Measurements from ENCODE around the gene UNC119B.

UNC119B gene

DNA sequence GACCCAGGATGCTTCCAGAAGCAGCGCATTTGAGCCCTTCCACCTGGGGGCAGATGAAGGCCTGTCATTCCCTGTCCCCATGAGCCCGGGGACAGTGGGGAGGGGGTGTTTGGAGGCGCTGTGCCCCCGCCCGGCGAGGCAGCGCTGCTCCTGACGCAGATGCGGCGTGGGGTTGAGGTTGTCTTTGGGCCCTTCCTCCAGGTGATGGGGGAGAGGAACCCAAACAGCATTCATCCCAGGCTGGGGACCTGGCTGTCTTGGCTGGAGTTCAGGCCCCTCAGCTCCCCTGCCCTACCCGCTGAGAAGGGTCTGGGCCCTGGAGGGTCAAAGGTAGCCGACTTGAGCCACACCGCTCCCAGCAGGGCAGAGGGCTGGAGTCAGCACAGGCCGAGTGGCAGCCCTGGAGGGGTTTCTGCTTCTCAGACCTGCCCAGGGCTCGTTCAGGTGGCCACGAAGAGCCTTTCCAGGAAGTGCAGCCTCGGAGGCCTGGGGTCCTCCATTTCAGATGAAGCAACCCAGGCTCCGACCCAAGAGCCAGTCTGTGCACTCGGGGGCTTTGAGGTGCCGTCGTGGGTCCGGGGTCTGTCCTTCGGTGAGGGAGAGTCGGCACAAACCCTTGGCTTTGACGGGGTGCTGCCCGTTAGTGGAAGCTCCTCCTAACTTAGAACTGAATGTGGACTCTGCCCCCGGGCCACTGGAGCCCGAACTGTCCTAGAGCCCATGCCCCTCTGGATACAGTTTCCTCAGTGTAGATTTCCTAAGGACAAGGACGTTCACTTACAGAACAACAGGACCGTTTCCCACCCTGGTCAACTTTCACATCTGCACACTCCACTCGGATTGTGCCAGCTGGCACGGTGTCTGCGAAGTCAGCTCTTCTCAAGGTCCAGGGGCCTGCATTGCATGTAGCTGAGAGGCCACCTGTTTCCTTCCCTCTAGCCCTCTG is 31.5 kb downstream of the UNC119B start:
- FAIRE-seq = no peak

DNA sequence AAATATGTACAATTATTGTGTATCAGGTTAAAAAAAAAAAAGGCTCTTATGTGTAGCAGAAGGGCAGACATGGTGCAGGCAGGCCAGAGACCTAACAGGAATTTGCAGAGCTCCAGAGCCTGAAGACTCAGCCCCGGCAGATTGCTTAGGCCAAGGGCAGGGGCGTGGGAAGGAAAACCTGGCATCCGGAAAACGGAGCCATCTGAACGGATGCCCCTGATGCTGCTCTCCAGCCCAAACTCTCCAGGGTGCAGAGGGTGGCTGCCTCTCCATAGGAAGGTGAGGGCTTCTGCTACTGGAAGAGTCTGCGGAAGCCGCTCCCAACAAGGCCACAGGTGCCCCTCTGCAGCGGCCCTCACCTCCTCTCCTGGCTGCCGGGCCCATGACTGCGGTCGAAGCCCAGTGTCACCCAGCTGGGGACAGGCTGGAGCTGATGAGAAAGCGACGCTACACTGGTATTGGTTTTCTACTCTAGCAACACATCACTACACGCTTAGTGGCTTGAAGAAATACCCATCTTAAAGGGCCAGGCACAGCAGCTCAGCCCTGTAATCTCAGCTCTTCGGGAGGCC is 34.8 kb downstream of the UNC119B start:
- FAIRE-seq = no peak

DNA sequence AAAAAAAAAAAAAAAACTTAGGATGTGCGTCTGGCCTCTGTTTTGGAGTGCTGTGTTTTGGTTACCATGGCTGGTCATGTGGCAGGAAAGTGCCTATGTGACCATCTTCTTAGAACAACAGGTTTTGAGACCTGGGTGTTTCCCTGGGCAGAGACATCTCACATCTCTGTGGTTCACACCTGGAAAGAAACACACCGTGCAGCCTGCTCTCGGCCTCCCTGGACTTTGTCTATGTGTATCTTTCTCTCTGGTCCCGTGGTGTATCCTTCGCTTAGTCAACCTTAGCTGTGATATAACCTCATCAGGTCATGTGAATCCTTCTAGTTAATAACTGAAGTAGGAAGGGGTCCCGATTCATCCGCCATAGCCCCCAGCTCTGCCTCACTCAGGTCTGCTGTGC is 38.0 kb downstream of the UNC119B start:
- no peak for FAIRE-seq

DNA sequence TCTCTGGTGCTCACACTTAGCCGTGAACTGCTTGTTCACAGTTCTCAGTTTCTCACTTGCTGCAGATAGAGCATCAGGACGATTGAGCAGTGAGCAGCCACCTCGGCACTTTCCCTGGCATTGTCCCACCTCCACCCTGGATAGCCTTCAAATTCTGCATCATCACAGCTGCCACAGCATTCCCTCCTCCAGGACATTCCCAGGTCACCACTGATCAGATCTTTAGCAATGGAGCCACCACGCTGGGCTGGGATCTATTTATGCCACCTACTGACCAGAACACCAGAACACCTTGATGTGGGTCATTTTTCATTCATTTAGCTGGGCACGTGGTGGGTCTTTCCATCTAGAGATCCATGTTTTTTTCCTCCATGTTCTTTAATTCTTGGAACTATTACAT is 39.0 kb downstream of the UNC119B start:
- no peak for FAIRE-seq

DNA sequence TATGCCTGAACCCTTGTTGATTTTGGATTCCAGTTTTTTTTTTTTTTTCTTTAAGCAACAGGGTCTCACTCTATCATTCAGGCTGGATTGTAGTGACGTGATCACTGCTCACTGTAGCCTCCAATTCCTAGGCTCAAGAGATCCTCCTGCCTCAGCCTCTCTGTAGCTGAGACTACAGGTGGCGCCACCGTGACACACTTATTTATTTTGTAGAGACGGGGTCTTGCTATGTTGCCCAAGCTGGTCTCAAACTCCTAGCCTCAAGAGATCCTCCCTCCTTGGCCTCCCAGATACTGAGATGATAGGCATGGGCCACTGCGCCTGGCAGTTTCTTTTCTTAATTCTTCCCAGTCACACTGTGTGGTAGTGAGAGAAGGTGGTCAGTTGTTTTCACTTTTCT is 40.5 kb downstream of the UNC119B start:
- no peak for FAIRE-seq

DNA sequence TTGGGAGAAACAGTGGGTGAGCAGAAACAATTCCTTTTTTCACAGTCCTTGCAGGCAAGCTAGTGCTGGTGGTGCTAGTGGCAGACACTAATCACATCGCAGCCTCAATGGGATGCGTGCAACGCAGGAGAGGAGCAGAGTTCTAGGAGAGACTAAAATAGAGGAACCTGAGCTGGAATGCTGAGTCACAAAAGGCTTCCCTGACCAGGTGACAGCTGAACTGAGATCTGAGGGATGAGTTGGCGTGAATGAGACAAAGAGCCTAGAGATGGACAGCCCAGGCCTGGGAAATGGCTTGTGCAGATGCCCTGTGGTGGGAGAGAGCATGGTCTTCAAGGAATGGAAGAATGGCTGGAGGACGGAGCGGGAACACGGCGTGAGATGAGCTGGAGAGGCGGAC is 41.1 kb downstream of the UNC119B start:
- FAIRE-seq = no peak

DNA sequence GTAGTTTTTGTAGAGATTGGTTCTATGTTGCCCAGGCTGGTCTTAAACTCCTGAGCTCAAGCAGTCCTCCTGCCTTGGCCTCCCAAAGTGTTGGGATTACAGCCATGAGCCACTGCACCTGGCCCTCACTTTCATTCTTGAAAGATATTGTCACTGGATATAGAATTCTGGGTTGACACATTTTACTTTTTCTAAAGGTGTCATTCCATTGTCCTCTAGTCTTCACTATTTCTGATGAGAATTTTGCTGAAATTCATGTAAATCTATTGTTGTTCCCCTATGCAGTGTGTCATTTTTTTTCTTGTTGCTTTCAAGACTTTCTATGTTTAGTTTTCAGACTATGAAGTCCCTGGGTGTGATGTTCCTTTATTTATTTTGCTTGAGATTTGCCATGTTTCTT is 44.5 kb downstream of the UNC119B start:
- FAIRE-seq = no peak

DNA sequence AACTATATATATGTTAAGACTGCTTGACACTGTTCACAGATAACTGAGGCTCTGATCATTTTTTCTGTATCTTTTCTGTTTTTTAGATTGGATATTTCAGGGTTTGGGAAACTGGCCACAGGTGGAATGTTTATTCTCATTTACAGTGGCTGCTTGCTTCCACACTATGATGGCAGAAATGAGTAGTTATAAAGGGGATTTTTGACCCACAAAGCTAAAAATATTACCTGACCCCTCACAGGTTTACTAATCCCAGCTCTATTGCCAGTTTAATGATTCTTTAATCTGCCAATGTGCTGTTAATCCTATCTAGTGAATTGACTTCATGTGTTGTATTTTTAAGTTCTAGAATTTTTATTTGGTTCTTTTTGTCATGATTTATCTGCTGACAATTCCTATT is 45.0 kb downstream of the UNC119B start:
- FAIRE-seq = no peak

DNA sequence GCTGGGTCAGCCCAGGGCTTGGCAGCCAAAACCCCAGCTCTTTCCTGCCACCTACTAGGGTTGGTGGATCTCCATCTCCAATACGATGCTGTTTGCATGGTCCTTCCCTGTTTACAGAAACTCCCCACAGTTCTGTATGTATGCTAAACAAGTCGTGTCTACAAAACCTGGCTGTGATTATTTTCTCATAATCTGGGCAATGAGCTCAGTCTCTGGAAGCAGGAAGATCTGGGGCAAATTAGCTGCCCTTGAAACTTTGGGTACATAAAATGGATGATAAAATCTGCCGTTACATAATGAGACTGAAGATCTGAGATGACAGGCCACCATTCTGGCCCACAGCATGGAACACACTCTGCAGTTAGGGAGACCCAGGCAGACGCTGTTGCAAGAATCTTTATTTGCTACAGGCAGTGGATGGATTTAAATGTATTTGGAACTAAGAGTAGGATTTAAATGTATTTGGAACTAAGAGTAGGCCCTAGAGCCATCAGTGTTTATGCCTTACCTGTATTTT is 47.0 kb downstream of the UNC119B start:
- no peak for FAIRE-seq

DNA sequence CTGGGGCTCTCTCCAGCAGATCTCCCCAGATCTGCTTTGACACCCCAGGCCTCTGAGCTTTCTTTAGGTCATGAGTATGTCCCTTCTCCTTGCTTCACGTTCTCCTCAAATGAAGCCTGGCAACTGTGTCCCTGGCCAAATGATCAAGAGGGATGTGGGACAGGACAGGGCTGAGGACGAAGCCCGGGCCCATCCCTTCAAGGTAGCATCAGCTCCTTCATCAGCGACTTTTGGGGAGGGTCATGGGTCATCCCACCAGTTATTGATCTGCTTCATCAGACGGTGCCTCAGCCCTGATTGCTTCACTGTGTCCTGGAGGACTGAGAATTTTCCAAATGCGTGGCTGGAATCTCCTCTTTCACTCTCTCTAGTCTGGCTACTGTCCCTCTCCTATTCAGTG is 47.7 kb downstream of the UNC119B start:
- no peak for FAIRE-seq

DNA sequence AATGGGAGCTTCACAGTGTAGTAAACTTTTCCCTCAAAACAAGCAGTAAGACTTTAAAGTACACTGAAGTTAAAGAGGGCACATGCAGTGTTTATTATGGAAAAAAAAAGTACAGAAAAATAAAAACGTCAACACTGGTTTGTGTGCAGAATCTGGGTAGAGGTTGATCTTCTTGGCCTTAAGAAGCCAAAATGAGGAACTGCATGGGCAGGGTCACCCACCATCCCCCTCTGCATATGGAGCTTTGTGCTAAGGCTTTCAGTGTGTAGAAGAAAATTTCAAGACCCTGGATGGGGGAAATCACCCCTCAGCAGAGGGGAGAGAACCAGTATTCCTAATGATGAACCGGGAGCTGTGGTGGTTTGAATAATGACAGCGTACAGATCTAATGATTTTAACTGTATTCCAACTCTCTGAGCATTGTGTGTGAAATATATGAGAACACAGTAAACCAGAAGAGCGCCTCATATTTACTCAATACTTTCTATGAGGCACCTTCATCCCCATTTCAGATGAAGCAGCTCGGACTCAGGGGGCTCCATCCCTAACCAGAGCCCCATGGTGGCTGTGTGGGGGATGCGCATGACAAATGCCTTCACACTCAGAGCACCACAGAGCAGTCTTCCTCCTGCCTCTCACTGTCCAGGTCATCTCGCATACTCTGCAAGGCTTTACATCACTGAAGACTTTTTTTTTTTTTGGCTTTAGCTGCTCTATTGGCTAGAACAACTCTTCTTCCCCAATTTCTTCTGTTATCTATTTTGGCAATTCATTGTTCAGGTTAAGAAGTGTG is 48.7 kb downstream of the UNC119B start:
- FAIRE-seq = no peak

DNA sequence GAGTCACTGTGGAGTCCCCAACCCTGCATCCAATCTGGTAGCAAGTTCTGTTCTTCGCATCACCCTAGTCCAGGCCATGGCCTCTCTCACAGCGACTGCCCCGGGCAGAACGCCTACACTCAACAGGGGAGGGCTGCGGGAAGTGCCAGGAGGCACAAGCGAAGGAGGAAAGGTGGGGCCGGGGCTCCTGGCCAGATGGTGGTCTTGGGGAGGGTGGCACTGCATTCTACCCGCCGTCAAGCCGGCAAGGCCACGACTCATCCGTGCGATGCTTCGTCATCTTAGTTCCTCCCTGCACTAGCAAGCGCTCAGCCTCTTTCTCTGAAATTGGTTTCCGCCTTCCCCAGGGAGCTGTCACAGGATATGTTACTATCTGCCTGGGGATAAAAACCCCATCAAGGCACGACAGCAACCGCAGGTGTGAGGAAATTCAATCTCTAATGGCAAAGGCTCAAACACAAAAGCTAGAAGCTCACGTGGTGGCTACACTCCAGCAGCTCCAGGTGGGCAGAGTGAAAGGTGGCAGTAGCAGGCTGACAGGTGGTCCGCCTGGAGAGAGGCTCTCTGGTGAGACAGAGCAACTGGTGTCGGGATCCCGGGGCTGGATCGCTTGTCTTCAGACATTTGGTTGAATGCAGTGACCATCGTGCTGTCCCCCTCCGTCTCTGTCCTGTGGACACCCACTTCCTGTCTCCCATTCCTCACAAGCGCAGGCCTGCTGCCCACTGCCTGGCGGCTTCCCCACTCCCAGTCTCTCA is 49.5 kb downstream of the UNC119B start:
- FAIRE-seq = no peak

DNA sequence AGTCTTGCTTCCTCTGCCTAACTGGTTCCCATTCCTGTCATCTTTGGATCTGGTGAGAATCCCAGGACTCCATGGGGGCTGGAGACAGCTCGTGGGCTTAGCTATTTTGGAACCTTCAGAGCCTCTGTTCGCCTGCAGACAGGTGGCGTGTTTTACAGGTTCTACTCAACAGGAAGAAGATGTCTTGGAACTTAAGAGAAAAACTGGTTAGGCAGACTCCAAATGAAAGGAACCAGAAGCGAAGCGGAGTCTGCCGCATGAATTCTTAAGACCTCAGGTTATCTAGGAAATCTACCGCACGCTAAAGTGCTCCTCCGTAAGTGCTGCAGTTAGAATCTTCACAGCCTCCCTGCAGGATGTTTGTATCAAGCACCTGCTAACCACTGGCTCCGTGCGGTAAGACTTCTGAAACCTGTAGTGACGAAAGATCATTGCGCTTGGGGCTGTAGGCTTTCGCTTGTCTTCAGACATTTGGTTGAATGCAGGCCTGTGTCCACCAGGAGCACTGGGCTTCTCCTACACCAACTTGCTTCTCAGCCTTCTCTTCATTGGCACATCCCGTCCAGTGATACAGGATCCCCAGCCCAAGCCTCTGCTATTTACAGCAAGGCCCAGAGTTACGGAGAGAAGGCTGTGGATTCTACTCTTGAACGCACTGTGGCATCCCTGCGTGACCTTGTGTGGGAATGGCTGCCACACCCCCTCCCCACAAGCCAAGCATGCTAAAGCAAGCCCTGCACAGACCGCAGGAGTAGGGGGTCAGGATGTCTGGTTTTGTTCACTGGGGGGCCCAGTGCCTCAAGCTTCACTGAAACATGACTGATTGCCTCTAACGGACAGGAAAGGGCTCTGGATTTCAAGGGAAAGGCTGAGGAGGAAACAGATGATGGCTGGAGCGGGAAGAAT is 50.3 kb downstream of the UNC119B start:
- no peak for FAIRE-seq

DNA sequence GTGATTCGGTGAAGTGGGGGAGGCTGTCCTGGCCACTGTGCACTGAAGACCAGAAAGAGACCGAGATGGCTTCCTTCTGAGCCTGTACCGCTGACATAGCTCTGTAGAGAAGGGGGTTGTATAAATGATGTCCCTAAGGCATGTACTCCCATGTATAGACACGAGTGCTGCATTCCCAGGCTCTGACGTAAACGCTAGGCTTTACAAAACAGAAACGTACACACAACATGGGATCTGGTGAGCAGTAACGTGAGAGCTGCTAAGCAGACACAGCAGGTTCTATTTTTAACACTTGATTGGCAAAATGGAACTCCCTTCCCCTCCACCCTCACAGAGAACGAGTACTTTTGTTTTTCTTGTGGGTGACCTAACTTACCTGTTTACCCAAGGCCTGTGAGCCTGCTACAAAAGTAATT is 51.3 kb downstream of the UNC119B start:
- no peak for FAIRE-seq

DNA sequence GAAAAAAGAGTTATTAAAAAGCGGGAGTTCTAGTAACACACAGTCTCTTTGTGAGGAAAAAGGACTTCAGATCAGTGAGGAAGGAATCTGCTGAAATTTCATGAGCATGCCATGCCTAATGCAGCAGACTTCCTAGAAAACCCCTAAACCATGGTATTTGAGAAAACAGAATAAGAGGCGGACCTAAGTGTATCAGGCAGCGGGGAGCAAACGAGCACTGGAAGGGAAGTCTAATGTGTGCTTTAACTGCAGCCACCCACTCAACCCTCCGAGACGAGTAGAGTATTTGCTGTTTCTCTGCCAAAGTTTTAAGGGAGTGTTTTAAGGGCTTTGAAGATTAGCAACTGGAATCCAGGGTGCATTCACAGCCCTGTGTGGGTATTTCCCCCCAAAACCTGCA is 51.8 kb downstream of the UNC119B start:
- no peak for FAIRE-seq

DNA sequence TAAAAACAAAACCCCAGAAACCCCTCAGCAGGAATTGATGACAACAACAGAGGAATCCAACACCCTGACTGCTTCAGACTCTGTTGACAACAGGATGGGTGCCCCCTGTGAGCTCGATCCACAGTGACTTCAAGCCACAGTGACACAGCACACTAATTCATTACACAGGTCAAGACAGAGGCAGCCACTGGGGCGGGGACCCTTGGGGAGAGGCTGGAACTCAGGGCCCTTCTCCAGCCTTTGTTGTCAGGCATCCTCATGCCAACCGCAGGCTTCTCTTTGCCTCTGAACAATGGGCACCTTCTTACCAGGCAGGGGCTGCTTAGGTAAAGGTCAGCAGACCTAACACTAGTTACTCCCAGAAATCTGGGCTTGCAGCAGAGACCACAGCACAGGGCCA is 53.0 kb downstream of the UNC119B start:
- no peak for FAIRE-seq

DNA sequence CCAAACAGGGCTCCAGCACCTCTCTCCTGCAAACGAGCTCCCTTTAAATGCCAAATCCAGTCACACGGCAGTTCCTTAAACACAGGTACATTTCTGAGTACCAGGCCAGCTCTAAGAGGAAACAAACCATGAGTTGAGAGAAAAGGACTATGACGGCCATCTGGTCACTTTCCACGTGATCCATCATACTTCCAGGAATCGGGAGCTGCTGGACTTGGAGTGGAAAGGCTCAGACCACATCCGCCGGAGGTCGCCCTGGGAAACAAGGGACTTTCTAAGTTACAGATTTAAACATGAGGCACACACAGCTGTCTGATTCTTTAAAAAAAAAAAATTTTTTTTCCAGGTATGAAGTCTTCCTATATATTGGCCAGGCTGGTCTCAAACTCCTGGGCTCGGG is 54.6 kb downstream of the UNC119B start:
- no peak for FAIRE-seq

DNA sequence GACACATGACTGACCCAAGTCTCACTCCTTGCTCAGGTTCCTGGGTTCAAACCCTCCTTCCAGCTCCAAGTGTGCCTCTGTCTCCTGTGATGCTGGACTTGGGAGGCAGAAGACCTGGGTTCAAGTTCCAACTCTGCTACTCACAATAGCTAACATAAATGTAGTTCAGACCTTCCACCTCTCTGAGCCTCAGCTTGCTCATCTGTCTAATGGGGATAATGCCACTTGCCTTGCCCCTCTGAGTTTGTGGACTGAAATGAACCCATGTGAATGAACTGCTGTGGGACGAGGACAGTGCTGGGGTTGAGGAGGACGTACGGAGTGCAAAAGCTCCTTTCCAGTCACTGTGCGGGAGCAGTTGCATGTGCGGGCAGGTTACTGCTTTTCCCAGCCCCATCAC is 56.3 kb downstream of the UNC119B start:
- no peak for FAIRE-seq

DNA sequence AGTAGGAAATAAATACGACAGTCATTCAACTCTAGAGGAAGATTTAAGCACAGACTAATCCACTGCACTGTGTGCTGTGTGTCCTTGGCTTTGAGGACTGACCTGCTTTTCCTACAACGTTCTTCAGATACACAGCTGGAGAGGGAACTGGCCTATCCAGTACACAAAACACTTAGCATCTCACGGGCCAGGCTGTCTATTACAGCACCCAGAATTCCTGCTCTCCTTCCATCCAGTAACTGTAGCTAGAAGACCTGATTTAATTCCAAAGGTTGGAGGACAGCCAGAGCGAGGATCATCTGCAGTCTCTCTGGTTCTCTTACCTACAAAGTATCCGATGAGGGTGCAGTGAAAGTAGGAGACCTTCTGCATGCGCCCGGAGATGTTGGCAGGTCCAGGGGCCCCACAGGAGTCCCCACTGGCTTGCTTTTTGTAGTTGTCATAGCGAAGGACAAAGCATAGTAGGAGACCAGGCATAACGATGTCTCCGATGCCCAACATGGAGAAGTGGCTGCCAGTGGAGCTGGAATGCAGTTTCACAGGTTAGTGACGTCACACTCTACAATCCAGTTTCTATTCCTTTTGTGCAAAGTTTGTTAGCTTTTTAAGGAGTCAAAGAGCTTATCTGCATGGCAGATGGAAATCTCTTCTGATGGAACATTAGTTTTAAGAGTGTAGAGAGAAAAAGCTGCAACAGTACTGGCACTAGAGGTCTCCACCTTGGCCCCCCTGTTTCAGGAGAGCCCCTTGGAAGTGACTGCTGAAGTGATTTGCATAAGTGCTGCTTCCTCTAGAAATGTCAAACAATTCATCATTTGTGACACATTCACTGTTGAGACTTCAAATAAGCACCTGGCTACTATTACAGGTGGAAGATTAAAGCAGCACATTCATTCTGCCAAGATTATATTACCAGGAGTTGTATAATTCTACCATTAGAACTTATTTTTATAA is 57.1 kb downstream of the UNC119B start:
- no peak for FAIRE-seq

DNA sequence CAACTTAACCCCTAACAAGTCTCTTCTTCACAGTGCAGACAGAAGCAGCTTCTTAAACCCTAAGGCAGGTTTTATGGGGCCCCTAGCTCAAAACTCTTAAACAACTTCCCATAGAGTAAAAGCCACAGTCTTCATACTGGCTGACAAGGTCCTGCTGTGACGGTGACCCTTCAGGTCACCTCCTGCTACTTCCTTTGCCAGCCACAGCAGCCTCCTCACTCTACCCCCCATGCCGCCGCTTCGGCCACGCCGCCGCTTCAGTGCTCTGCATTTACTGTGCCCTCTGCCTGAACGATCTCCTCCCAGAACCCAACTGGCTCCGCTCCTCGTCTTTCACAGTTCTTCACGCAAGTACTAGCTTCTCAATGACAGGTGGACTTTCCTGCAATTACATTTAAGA is 60.8 kb downstream of the UNC119B start:
- no peak for FAIRE-seq

Data from endometrium (tissue), 2 donors.